SH-SY5Y (cell line): ENCODE results near the gene SEMA3C.
A peak's percentile ranks its signal among the peaks of the same experiment; 100 is the strongest.

Source experiments
- GATA2 ChIP-seq: IDR thresholded peaks from 2 replicates; pipeline ENCODE4 v1.6.1; 2011; ENCODE audit warnings: mild to moderate bottlenecking, low read depth, low read length
- GATA3 ChIP-seq: IDR thresholded peaks from 2 replicates; pipeline ENCODE4 v1.6.1; 2011; ENCODE audit warnings: low read depth, mild to moderate bottlenecking, low read length, moderate library complexity

Gene SEMA3C

GRCh38 chr7:80884511-80885195 is 34.2 kb downstream of the SEMA3C start:
- TF ChIP-seq GATA2 (no peak), GATA3 (no peak)

GRCh38 chr7:80883154-80884025 is 35.5 kb downstream of the SEMA3C start:
- TF ChIP-seq GATA3 (no peak), GATA2 (no peak)

GRCh38 chr7:80882213-80882801 is 36.5 kb downstream of the SEMA3C start:
- TF ChIP-seq GATA2 (no peak), GATA3 (no peak)

DNA sequence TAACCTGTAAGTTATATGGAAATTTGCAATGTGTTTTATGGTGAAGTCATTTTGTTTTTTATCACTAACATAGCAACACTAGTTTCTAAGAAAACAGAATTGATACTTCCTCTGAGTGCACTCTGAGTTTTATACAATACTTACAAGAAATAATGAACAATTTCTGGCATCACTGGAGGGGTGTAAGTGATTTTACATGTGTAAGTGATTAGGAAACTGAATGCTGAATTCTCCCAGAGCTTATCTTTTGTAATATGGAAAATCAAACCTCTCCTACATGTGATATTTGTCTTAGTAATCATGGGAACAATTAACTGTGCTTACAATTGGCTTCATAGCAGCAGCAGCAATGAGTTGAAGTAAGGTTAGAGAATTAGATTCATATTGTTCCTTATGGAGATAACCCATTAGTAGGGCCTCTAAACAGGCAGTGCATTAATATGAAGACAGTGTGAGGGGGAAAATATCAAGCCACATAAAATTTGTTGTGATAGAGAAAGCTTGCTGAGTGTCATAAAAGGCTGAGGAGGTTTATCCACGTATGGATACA is 37.4 kb downstream of the SEMA3C start:
- TF ChIP-seq GATA2 (no peak), GATA3 (no peak)

GRCh38 chr7:80879849-80880248 is 39.0 kb downstream of the SEMA3C start:
- TF ChIP-seq GATA2 (no peak), GATA3 (no peak)

- TF ChIP-seq GATA2: peak; percentile 65
- TF ChIP-seq GATA3: peak; percentile 80
Observed at GRCh38 chr7:80876894-80877414, 41.9 kb downstream of the SEMA3C start.

DNA sequence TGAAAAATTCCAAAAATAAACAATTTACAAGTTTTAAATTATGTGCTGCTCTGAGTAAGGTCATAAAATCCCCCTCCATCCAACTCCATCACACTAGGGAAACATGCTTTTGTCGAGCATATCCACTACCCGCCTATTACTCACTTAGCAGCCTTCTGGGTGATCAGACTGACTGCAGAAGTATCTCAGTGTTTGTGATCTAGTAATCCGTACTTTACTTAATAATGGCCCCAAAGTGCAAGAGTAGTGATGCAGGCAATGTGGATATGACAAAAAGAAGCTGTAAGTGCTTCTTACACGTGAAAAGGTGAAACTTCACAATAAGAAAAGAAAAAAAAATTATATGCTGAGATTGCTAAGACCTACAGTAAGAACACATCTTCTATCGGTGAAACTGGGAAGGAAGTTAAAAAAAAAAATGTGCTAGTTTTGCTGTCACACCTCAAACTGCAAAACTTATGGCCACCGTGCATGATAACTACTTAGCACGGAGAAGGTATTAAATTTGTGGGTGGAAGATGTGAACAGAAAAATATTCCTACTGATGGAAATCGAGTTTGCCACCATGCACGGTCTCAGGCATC is 43.2 kb downstream of the SEMA3C start:
- TF ChIP-seq GATA2 (no peak), GATA3 (no peak)

GRCh38 chr7:80873140-80873539 is 45.7 kb downstream of the SEMA3C start:
- no peak for TF ChIP-seq GATA3
- TF ChIP-seq GATA2: no peak

- TF ChIP-seq GATA2: no peak
- TF ChIP-seq GATA3: no peak
Observed at GRCh38 chr7:80871228-80871627, 47.6 kb downstream of the SEMA3C start.

- no peak for TF ChIP-seq GATA3
- no peak for TF ChIP-seq GATA2
Observed at GRCh38 chr7:80870813-80871212, 48.0 kb downstream of the SEMA3C start.

GRCh38 chr7:80869821-80870751 is 48.8 kb downstream of the SEMA3C start:
- TF ChIP-seq GATA3: no peak
- TF ChIP-seq GATA2: no peak

DNA sequence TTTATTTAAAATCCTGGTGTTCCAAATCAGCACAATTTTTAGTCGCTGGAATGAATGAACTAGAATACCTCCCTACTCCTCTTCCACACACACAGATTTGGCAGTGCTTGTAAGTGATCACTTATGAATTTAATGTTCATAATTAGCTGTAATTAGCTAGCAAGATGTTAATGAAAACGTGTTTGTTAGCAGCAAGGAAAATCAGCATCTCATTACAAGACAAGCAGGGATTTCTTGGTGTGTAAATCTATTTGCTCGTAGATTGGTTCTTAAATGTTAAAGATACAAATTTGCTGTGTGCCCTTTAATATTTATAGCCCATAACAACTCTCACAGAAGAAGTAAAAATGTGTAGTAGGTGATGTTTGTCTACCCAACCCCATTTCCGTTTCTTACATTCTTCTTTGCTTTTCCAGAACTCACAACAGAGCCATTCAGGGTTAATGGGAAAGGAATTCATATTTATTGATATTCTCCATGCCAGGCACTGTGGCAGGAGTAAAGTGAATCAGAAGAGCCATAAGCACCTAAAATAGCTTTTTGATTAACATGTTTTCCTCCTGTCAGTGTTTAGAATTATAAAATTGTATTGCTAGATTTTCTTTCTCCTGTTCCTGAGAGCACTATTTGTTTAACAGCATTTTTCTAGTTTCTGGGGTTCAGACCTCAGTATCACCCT is 49.6 kb downstream of the SEMA3C start:
- TF ChIP-seq GATA3 (no peak), GATA2 (no peak)

DNA sequence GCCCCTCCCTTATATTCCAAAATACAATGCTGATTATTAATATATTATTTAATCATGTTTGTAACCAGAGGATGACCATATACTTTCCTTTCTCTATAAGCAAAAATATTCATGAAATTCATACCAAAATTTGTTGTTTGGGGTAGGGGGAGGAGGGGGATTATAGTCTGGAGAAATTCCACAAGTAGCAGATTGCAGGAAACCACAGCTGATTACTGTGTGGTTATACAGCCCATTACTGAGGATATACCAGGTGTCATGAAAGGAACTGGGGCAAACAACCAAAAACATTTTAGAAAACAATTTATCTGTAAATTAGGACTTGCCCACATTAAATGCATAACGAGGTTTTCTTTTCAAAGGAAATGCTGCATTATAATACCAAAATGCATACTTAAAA is 50.3 kb downstream of the SEMA3C start:
- no peak for TF ChIP-seq GATA2
- TF ChIP-seq GATA3: no peak
